HG03060 (cell line): ENCODE results near the gene CDKN3.
"Not testable (repeated sequence)": the region's sequence is repeated elsewhere in the genome, so short reads cannot be mapped to it uniquely, and the experiment has no call there.

Experiments
- ATAC-seq: cut with Tn5 transposase; IDR thresholded peaks from one replicate; pipeline ENCODE4 v1.9.1; 2021; ENCODE audit warnings: low read depth, moderate number of reproducible peaks; ENCODE audit not compliant: unreplicated experiment

The CDKN3 gene

GRCh38 chr14:54420478-54421142 is 23.8 kb downstream of the CDKN3 start:
- no peak for ATAC-seq

- ATAC-seq, result no peak
Observed at GRCh38 chr14:54423991-54424390, 27.2 kb downstream of the CDKN3 start.

GRCh38 chr14:54424479-54424901 is 27.7 kb downstream of the CDKN3 start:
- no peak for ATAC-seq

- no peak for ATAC-seq
Observed at GRCh38 chr14:54425068-54425467, 28.3 kb downstream of the CDKN3 start.

GRCh38 chr14:54425537-54426274 is 28.9 kb downstream of the CDKN3 start:
- ATAC-seq, result no peak

GRCh38 chr14:54427871-54428270 is 31.1 kb downstream of the CDKN3 start:
- no peak for ATAC-seq

GRCh38 chr14:54428527-54428926 is 31.7 kb downstream of the CDKN3 start:
- no peak for ATAC-seq

GRCh38 chr14:54435500-54435981 is 38.7 kb downstream of the CDKN3 start:
- ATAC-seq, result peak; percentile 56

- ATAC-seq, result not testable (repeated sequence)
Observed at GRCh38 chr14:54437954-54438353, 41.1 kb downstream of the CDKN3 start.

GRCh38 chr14:54438703-54439102 is 41.9 kb downstream of the CDKN3 start:
- ATAC-seq, result no peak

GRCh38 chr14:54440037-54440436 is 43.2 kb downstream of the CDKN3 start:
- no peak for ATAC-seq

GRCh38 chr14:54440476-54440872 is 43.7 kb downstream of the CDKN3 start:
- peak; percentile 2 for ATAC-seq

GRCh38 chr14:54440873-54441868 is 44.4 kb downstream of the CDKN3 start, which contains the start of gene CNIH1:
TSS of gene CNIH1 (minus strand) at chr14:54441374. CDS start at chr14:54441327, 47 bp downstream.
- peak; percentile 64 for ATAC-seq

- ATAC-seq, result not testable (repeated sequence)
Observed at GRCh38 chr14:54442961-54443360, 46.2 kb downstream of the CDKN3 start.

GRCh38 chr14:54443981-54444380 is 47.2 kb downstream of the CDKN3 start:
- no peak for ATAC-seq

GRCh38 chr14:54444681-54445080 is 47.9 kb downstream of the CDKN3 start:
- ATAC-seq, result no peak

GRCh38 chr14:54446161-54446693 is 49.4 kb downstream of the CDKN3 start:
- no peak for ATAC-seq

- ATAC-seq, result no peak
Observed at GRCh38 chr14:54447231-54447692, 50.5 kb downstream of the CDKN3 start.

GRCh38 chr14:54450535-54450934 is 53.7 kb downstream of the CDKN3 start:
- ATAC-seq, result peak; percentile 69

- no peak for ATAC-seq
Observed at GRCh38 chr14:54451121-54451601, 54.4 kb downstream of the CDKN3 start.
